CD4-positive, alpha-beta T cell treated with Interferon alpha-2 for 1 hour (primary cell): Measurements from ENCODE around the gene SBNO1.
A peak's percentile ranks its signal among the peaks of the same experiment; 100 is the strongest.
"Not testable (repeated sequence)": the region's sequence is repeated elsewhere in the genome, so short reads cannot be mapped to it uniquely, and the experiment has no call there.

Source experiments
- DNase-seq, 2 donors: peaks; one replicate each; pipeline ENCODE4 v3.0.0-alpha.2; 2020 to 2022

SBNO1 gene

DNA sequence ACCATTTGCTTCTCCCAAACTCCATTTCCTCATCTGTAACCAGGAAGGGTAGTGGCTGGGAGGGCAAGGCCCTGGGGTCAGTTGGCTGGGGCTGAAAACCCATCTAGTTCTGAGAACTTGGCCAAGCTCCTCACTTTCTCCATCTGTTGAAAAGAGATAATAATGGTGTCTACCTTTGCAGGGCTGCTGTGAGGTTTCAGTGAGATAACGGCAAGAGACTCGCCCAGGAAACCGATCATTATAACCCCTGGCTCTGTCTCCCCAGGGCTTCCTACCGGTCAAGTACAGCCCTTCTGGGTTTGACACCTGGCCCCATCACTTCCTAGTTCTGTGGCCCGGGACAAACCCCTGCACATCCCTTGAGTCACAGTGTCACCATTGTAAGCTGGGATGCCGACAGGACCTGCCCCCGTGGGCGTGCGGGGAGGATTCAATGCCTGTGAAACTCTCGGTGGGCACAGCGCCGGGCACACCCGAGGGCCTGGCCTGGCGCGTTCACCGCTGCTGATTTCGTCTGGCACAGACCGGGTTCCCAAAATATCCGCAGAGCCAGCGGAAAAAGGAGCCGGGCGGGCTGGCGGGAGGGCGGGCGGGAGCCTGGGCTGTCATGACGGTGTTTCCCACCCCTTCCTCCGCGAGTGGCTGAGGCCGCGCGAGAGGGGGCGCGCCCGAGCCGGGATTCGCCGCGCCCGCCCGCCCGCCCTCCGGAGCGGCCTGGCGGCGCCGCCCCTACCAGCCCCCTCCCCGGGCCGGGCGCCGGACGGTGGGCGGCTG, 23.7 kb upstream of the SBNO1 start:
- DNase-seq = peak; percentile 63 to 82

DNA sequence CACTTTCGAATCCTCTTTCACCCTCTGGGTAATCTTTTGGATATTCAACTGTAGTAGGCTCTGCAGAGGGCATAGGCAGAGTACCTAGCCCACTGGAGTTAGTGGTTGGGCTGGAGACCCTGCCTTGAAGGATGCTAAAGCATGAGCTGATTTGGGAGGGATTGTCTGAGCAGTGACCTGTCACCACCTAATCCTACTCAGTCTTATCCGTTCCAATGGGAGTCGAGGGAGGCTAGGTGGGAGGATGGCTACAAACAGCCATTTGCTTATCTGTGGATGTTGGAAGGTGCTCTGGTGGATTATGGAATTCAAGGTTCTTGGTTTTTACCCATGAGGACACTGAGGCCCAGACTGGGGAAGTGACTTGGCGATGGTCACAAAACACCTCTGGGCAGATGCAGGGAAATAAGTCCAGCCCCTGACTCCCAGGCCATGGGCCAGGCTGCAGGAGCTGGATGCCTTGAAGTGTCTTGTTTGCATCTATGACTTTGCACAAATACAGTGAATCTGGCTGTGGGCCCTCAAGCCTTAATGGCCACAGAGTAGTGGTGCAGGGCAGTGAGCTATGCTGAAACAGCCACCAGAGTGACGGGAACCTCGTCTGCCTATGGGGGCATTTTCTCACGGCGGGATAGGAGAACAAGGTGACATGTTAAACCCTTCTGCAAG, 23.0 kb upstream of the SBNO1 start:
- no peak for DNase-seq

DNA sequence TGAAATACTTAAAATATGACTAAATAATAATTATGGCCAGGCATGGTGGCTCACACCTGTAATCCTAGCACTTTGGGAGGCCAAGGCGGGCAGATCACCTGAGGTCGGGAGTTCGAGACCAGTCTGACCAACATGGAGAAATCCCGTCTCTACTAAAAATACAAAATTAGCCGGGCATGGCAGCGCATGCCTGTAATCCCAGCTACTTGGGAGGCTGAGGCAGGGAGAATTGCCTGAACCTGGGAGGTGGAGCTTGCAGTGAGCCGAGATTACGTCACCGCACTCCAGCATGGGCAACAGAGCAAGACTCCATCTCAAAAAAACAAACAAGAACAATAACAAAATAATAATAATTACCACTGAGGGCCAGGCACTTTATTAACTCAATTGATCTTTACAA, 20.9 kb upstream of the SBNO1 start:
- DNase-seq = not testable (repeated sequence)

DNA sequence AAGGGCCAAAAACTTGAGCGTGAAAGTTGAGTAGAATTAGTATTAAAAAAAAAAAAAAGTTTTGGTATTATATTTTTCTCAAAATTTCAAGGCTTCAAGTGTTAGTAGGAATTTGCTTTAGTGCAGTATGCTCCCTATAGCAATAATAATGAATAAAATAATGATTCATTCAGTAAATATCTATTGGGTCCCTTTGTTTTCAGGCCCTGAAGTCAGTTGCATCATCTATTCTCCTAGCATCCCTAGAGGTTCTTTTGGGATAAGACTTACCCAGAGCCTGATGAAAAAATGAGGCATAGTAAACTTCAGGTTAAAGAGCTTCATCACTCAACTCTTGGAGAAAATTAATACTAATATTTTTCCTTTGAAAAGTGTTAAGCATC, 20.3 kb upstream of the SBNO1 start:
- no peak for DNase-seq

DNA sequence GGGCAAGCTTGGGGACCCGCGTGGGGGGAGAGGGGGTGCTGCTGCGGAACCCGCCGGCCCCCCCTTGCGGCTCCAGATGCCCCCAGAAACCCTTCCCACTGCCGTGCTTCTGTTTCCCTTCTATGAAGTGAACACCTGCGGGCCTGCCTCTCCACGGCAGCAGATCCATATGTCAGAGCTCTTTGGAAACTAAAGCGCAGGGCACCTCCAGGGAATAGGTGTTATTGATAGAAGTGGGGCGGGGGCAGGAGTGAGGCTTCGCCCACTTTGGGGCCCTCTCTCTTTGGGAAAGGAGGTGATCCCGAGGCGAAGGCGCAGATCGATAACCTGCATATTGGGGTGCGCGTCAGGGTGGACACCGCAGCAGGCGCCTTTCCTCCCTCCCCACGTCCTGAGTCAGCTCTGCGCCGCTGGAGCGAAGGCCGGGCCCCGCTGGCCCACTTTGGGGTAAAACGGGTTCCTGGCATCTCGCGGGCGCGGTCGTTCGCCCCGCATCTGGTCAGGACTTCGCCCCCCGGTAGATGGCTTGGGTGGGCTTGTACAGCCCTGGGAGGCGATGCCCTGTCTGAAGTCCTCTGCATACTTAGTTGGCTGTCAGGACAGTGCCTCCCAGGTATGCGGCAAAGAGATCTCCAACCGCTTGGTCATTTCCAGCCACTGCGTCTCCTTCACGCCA, 19.8 kb upstream of the SBNO1 start:
- DNase-seq = no peak

DNA sequence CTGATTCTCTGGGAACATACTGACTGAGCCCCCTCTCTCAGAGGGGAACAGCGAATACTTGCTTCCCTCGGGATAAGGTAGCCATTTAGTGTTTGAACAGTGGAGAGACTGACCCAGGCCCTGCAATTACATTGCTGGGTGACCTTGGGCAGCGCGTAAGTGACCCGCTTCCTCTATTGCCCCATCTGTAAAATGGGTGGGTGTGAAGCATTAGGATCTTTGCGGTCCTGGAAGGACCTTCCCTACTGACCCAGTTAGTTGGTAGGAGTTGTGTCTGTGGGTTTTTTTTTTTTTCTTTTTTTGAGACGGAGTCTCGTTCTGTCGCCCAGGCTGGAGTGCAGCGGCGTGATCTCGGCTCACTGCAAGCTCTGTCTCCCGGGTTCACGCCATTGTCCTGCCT, 18.0 kb upstream of the SBNO1 start:
- no peak for DNase-seq

DNA sequence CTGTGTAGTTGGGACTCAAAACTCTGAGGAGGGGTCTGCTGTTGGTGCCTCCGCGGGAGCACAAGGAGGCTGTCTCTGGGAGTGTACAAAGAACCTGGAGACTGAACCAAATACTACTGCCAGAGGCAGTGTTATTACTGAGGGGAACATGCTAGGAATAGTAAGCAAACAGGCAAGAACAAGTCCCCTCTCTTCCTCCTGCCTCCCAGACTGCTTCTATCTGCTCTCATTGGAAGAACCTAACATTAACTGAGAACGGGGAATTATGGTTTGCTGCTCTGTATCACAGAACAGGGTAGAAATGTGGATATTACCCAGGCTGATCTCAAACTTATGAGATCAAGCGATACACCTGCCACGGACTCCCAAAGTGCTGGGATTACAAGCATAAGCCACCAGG, 14.7 kb upstream of the SBNO1 start:
- no peak for DNase-seq

DNA sequence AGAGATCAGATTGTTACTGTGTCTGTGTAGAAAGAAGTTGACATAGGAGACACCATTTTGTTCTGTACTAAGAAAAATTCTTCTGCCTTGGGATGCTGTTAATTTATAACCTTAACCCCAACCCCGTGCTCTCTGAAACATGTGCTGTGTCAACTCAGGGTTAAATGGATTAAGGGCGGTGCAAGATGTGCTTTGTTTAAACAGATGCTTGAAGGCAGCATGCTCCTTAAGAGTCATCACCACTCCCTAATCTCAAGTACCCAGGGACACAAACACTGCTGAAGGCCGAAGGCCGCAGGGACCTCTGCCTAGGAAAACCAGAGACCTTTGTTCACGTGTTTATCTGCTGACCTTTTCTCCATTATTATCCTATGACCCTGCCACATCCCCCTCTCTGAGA, 7.8 kb upstream of the SBNO1 start:
- DNase-seq = not testable (repeated sequence)

DNA sequence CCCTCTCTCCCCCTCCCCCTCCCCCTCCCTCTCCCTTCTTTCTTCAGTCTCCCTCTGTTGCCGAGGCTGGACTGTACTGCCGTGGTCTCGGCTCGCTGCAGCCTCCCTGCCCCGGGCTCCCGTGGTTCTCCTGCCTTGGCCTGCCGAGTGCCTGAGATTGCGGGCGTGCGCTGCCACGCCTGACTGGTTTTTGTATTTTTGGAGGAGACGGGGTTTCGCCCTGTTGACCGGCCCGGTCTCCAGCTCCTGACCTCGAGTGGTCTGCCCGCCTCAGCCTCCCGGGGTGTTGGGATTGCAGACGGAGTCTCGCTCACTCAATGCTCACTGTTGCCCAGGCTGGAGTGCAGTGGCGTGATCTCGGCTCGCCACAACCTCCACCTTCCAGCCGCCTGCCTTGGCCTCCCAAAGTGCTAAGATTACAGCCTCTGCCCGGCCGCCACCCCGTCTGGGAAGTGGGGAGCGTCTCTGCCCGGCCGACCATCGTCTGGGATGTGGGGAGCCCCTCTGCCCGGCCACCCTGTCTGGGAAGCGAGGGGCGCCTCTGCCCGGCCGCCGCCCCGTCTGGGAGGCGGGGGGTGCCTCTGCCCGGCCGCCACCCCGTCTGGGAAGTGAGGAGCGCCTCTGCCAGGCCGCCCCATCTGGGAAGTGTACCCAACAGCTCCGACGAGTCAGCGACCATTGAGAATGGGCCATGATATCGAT, 7.2 kb upstream of the SBNO1 start:
- DNase-seq = not testable (repeated sequence)

DNA sequence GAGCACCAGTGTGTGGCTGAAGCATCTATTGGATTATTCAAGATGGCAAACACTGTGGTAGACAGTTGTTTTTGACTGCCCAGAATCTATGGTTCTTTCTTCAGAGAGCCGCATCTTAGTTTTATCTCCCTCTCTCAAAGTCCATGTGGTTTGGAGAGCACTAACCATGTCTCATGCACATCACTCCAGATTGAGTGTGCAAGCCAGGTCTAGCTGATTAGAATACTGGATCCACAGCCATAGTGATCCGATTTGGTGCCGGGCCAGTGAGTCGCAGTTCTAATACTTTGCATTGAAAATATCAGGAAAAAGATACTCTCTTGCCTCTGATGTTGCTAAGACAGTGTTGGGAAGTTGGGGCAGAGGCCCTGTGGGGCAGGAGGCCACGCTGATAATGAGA, 4.6 kb upstream of the SBNO1 start:
- no peak for DNase-seq

DNA sequence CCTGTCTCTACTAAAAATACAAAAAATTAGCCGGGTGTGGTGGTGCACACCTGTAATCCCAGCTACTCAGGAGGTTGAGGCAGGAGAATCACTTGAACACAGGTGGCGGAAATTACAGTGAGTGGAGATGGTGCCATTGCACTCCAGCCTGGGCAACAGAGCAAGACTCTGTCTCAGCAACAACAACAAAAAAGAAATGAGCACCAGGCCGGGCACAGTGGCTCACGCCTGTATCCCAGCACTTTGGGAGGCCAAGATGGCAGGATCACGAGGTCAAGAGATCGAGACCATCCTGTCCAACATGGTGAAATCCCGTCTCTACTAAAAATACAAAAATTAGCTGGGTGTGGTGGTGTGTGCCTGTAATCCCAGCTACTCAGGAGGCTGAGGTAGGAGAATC, 3.8 kb upstream of the SBNO1 start:
- not testable (repeated sequence) for DNase-seq

DNA sequence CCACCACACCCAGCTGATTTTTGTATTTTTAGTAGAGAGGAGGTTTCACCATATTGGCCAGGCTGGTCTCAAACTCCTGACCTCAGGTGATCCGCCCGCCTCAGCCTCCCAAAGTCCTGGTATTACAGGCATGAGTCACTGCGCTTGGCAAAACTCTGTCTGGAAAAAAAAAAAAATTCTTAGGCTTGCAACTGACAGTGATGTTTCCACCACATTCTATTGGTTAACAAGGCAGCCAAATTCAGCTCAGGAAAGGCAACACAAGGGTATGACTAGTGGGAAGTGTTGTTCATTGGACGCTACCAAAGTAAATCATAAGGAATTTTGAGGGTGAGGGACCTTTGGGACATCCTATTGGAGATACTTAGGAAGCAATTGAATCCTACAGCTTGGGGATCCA, 2.9 kb upstream of the SBNO1 start:
- no peak for DNase-seq

DNA sequence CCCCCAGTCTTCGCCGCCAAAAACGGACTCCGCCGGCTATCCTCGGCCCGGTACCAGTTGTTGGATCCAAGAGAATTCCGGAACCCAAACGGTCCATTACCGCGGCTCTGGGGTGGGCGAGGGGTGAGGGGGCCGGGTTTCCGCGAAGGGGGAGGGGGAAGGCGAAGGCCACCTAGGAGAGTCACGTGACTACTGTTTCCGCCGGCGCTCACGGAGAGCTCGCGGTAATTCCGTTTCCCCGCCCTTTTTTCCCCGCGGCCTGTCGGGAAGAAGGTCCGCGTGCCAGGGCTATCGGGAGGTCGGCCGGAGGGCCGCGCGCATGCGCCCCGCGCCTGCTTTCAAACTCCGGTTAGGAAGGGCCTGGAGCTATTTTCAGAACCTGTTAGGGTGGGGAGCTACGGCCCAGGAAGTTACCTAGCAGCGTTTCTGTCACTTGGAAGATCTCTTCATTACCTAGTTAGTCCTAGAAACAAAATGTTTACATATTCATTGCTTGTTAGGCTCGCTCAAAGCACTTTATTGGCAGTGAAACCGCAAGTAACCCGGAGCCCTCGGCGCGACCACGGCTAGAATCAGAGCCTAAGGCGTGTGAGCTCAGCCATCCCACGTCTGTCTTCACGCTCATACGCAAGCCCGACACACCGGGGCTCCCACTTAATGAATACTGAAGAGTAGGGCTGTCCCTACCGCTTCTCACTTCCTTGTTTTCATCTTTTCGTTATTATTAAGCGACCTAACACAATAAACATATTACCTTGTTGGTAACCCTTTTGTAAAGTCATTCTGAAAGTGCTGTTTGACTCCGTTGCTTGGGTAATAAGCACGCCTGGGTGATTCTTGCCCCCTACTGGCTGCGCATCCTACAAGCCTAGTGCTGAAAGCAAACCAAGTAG, 624 bp upstream of the SBNO1 start:
- DNase-seq = peak; percentile 99

DNA sequence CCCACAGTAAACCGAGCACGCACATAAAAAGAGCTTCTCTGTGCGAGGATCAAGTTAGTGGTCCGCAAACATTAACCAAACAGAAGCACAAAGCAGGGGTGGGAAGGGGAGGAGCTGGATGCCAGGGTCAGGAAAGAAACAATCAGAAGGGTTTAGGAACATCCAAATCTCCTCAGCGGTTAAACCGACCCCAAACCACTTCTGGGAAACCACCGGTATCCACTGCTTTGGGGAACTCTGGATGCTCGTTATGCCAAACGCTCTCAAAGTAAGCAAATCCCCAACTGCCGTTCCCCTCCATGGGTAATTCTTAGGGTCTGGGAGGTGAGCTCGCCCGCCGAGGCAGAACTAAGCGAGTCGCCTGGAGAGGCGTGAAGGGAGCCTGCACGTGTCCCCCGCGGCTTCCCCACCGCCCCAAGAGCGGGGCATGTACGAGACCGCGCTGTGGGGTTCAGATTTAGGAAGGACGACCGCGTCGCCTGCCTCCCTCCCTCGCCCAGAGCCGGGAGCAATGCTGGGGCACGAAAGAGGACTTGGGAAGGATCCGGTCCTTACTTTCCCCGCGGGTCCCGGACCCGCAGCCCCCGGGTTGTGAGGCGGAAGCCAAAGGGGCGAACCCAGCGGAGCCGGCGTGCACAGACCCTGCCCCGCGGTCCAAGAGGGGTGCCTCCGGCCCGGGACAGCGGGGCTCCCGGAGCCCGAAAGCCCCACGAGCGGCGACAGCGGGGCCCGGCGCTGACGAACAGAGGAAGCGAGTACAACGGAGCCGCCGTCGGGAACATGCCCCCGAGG, 711 bp downstream of the SBNO1 start:
- peak in 1 of 2 donors; percentile 45 for DNase-seq

DNA sequence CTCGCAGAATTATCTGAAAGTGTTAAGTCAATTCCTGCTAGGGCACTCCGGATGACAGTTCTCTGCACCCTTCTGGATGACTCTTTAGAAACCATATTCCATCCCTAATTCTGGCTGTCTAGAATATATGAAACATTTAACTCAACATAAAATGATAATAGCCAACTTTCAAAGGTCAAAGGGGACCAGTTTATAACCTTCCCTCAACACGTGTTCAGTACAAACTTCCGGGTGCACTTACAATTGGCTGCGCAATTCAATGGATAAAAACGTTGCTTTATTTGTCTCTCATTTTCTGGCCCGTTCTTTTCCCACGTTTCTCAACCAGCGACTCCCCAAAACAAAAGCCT, 1.3 kb downstream of the SBNO1 start:
- no peak for DNase-seq

DNA sequence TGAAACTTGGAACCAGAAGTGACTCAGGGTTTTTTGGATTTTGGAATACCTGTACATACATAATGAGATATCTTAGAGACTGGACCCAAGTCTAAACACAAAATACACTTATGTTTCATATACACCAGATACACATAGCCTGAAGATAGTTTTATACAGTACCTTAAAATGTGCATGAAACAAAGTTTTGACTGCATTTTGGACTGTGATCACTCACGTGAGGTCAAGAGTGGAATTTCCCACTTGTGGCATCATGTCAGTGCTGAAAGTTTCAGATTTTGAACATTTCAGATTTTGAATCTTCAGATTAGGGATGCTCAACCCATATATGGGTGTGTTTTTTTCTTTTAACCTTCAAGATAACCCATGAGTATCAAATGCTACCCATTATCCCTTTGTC, 6.6 kb downstream of the SBNO1 start:
- no peak for DNase-seq

DNA sequence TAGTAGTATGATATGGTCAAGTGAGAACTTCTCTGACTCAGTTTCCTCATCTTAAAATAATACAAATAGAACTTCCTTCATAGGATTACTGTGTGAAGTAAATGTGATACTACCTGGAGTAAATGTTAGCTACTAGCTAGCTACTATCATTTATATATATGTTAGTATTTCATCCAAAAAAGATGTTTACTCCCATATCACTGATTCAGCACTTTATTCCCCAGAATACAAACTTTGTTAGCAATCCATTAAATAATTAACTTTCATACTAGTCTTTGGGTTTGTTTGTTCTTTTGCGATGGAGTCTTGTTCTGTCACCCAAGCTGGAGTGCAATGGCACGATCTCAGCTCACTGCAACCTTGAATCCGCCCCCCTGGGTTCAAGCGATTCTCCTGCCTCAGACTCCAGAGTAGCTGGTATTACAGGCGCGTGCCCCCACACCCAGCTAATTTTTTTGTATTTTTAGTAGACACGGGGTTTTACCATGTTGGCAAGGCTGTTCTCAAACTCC, 8.4 kb downstream of the SBNO1 start:
- no peak for DNase-seq

DNA sequence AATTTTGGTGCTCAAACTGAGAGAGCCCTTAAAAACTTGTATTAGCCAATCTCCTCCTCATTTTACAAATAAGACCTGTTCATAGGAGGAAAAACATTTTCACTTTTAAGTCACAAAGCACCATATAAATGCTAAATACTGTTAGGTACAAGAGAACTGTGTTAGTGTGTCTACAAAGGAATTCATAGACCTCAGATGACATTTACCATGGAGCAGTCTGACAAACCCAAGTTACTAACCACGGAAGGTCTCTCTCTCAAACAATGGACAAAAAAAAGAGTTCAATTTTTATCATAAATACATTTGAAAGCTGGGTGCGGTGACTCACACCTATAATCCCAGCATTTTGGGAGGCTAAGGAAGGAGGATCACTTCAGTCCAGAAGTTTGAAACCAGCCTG, 10.0 kb downstream of the SBNO1 start:
- DNase-seq = no peak

DNA sequence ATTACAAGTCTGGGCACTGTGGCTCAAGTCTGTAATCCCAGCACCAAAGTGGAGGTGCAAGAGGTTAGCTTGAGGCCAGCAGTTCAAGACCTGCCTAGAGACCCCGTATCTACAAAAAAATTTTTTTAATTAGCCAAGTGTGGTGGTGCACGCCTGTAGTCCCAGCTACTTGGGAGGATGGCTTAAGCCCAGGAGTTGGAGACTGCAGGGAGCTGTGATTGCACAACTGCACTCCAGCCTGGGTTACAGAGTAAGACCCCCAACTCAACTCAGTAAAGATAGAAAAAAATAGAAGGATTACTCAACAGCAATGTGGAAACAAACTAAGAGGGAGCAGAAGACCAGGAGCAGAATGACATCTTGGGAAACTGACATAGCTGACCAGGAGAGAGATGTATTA, 13.3 kb downstream of the SBNO1 start:
- no peak for DNase-seq

DNA sequence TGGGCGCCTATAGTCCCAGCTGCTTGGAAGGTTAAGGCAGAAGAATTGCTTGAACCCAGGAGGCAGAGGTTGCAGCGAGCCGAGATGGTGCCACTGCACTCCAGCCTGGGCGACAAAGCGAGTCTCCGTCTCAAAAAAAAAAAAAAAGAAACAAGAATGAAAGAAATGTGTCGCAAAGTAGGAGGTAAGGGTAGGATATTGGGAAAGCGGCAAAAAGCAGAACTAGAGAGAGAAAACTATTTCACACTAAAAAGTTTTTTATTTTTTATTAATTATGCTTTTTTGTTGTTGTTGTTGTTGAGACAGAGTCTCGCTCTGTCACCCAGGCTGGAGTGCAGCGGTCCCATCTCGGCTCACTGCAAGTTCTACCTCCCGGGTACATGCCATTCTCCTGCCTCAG, 17.7 kb downstream of the SBNO1 start:
- DNase-seq = no peak

DNA sequence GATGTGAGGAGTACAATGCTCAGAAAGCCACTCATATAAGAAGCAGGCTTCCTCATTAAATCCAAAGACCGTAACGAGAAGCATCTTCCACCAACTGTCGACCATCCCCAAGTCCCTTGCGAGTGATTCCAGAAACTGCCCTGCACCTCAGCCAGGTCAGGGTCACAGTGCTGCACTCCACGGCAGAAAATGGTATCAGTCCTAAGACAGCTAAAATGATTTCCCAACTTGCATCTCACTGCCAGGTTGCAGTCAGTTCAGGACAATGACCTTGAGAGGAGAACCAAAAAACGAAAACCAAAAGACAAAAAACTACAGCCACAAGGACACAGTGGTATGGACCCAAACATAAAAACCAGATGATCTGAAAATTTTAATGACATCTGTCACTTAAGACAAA, 20.6 kb downstream of the SBNO1 start:
- DNase-seq = no peak

DNA sequence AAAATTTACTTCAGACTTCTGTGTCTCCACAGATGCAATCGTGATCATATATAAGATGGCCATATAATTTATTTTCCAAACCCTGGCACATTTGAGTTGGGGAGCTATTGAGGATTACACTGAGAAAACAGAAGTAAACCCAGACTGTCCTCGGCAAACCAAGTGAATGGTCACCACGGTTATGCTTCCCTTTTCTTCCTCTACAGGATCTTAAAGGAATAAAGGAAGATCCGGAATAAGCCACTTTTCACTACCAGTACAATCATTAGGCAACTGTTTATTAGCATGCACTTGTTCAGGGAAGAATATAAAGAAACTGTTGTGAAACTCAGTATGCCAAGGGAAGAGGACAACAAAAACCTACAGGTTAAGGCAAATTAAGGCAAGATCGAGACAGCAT, 27.6 kb downstream of the SBNO1 start:
- no peak for DNase-seq
